ENCODE measurements around the gene GRAMD1B. TPM values are rescaled to one million over a fixed set of nuclear protein-coding genes. Genes with fewer than 3 reads are reported as not detected.

GRAMD1B gene
- total RNA-seq, 2 donors from 2014 or later: 2.1 to 5.7 TPM

GRCh38 chr11:123562829-123563228 lies 132.8 kb downstream of the GRAMD1B start:
- Histone ChIP-seq H3K27me3 (replicated peaks; ENCODE audit: insufficient read depth) (no peaks in the 10 kb centered on the region), H3K4me3 (no peak overlapping the region), H3K27ac (no peak overlapping the region), H3K9me3 (no peaks in the 10 kb centered on the region), H3K36me3 (no peaks in the 10 kb centered on the region), H3K4me1 (ENCODE audit: control insufficient read depth in 1 of 2, low read depth in 2 of 2) (peaks cover 0 to 10% of the 10 kb centered on the region in 2 donors)
- no peak for ATAC-seq (ENCODE audit: insufficient number of reproducible peaks, low FRiP score, low read depth)
- TF ChIP-seq CTCF (IDR thresholded peaks at IDR 0.05): no peak
- DNase-seq (ENCODE audit: low spot score): no peak

- Histone ChIP-seq H3K27me3 (replicated peaks; ENCODE audit: insufficient read depth) (no peaks in the 10 kb centered on the region), H3K27ac (no peak overlapping the region), H3K36me3 (no peaks in the 10 kb centered on the region), H3K4me1 (ENCODE audit: control insufficient read depth in 1 of 2, low read depth in 2 of 2) (peaks cover 0 to 10% of the 10 kb centered on the region in 2 donors), H3K4me3 (no peak overlapping the region), H3K9me3 (no peaks in the 10 kb centered on the region)
- no peak for DNase-seq (ENCODE audit: low spot score)
- ATAC-seq (ENCODE audit: insufficient number of reproducible peaks, low FRiP score, low read depth): no peak
- no peak for TF ChIP-seq CTCF (IDR thresholded peaks at IDR 0.05)
Observed at GRCh38 chr11:123564221-123564620, 134.2 kb downstream of the GRAMD1B start.

GRCh38 chr11:123566852-123567251 lies 136.8 kb downstream of the GRAMD1B start:
- no peak for DNase-seq (ENCODE audit: low spot score)
- TF ChIP-seq CTCF (IDR thresholded peaks at IDR 0.05): no peak
- no peak overlapping the region for H3K27ac ChIP-seq

GRCh38 chr11:123567466-123567865 lies 137.4 kb downstream of the GRAMD1B start:
- Histone ChIP-seq H3K27me3 (replicated peaks; ENCODE audit: insufficient read depth) (no peaks in the 10 kb centered on the region), H3K4me1 (ENCODE audit: control insufficient read depth in 1 of 2, low read depth in 2 of 2) (no peaks in the 10 kb centered on the region), H3K36me3 (no peaks in the 10 kb centered on the region), H3K4me3 (no peak overlapping the region), H3K9me3 (no peaks in the 10 kb centered on the region), H3K27ac (no peak overlapping the region)
- ATAC-seq (ENCODE audit: insufficient number of reproducible peaks, low FRiP score, low read depth) (no peak), DNase-seq (ENCODE audit: low spot score) (no peak)
- no peak for TF ChIP-seq CTCF (IDR thresholded peaks at IDR 0.05)

More at GRCh38 chr11:123566852-123567251, 136.8 kb downstream of the GRAMD1B start:
- H3K4me1 ChIP-seq (ENCODE audit: control insufficient read depth in 1 of 2, low read depth in 2 of 2): no peaks in the 10 kb centered on the region
- H3K9me3 ChIP-seq: no peaks in the 10 kb centered on the region
- ATAC-seq (ENCODE audit: insufficient number of reproducible peaks, low FRiP score, low read depth): no peak
- H3K36me3 ChIP-seq: no peaks in the 10 kb centered on the region
- no peaks in the 10 kb centered on the region for H3K27me3 ChIP-seq (replicated peaks; ENCODE audit: insufficient read depth)
- no peak overlapping the region for H3K4me3 ChIP-seq

GRCh38 chr11:123568367-123568870 lies 138.3 kb downstream of the GRAMD1B start:
- Histone ChIP-seq H3K4me1 (ENCODE audit: control insufficient read depth in 1 of 2, low read depth in 2 of 2) (no peaks in the 10 kb centered on the region), H3K27ac (no peak overlapping the region), H3K36me3 (no peaks in the 10 kb centered on the region), H3K4me3 (no peak overlapping the region), H3K9me3 (no peaks in the 10 kb centered on the region), H3K27me3 (replicated peaks; ENCODE audit: insufficient read depth) (no peaks in the 10 kb centered on the region)
- ATAC-seq (ENCODE audit: insufficient number of reproducible peaks, low FRiP score, low read depth) (no peak), DNase-seq (ENCODE audit: low spot score) (no peak)
- TF ChIP-seq CTCF (IDR thresholded peaks at IDR 0.05): no peak
